ENCODE results near the gene WDR70.
"Not testable (repeated sequence)": the region's sequence is repeated elsewhere in the genome, so short reads cannot be mapped to it uniquely, and the experiment has no call there.

The WDR70 gene

GRCh38 chr5:37570597-37570996 is 191.5 kb downstream of the WDR70 start:
- TF ChIP-seq CTCF (IDR thresholded peaks at IDR 0.05; ENCODE audit: extremely low read depth, missing control alignments): no peak

GRCh38 chr5:37571985-37572384 is 192.9 kb downstream of the WDR70 start:
- TF ChIP-seq CTCF (IDR thresholded peaks at IDR 0.05; ENCODE audit: extremely low read depth, missing control alignments): no peak
- no peak for DNase-seq (ENCODE audit: low spot score)

More at GRCh38 chr5:37570597-37570996, 191.5 kb downstream of the WDR70 start:
- DNase-seq (ENCODE audit: low spot score): no peak

DNA sequence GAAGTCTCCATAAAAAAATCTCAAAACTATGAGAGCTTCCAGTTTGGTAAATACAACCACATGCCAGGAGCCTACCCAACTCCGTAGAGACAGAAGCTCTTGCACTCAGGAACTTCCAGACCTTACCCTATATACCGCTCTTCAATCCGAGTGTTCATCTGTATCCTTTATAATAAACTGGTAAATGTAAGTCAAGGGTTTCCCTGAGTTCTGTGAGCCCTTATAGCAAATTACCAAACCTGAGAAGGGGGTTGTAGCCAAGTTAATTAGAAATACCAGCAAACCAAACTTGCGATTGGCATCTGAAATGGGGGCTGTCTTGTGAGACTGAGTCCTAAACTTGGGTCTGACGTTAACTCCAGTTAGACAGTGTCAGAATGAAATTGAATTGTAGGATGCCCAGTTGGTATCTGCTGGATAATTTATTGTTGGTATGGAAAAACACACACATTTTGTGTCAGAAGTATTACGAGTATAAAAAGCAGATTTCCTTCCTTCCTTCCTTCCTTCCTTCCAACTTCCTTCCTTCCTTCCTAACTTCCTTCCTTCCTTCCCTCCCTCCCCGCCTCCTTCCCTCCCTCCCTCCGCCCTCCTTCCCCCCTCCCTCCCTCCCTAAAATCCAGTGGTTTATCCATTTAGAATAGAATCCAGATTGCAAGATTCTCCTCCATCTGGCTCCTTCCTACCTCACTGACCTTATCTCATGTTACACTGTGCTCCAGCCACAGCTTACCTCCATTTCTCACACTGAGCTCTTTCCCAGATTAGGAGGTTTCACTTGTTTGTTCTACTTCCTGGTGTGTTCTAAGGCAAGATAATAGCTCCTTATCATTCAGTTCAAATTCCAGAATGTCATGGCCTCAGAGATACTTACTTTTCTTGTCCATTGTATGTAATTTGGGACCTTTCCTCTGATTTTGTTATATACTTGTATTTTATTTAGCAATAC is 196.7 kb downstream of the WDR70 start:
- no peak for TF ChIP-seq CTCF (IDR thresholded peaks at IDR 0.05; ENCODE audit: extremely low read depth, missing control alignments)
- no peak for DNase-seq (ENCODE audit: low spot score)

DNA sequence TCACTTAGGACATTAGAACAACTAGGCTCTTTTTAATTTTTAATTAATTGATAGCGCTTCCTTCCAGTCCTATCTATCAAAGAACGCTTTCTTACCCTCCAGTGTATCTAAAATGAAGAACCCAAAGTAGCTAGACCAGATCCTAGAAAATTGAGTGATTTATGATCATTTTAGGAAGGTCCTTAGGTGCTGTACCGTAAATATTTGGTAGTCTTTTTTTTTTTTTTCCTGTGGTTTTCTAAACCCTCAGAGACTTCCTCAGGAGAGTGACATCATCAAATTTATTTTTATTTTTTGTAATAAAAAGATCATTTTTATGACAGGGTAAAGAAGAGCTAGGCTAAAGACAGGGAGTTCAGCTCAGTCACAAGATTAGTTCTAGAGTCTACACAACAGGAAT is 197.4 kb downstream of the WDR70 start:
- DNase-seq (ENCODE audit: low spot score): no peak

DNA sequence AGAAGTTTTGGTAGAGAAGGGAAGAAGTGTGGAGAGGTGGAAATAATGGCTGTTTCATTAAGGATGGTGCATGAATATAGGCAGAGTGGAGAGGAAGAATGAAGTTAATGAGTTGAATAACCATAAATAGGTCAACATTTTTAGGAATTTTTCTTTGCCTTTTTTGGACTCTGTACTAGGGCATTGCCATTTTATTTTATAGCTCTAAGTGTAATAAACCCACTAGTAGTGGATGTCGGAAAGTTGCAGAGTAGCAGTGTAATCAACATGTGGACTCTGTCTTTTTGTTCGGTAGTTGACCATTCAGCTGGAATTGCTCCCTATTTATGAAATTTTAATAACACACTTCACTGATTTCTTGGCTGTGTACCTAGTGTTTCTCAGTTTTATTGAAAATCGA is 199.1 kb downstream of the WDR70 start:
- DNase-seq (ENCODE audit: low spot score): no peak
- no peak for TF ChIP-seq CTCF (IDR thresholded peaks at IDR 0.05; ENCODE audit: extremely low read depth, missing control alignments)

More for the DNA sequence above, 197.4 kb downstream of the WDR70 start:
- TF ChIP-seq CTCF (IDR thresholded peaks at IDR 0.05; ENCODE audit: extremely low read depth, missing control alignments): no peak

DNA sequence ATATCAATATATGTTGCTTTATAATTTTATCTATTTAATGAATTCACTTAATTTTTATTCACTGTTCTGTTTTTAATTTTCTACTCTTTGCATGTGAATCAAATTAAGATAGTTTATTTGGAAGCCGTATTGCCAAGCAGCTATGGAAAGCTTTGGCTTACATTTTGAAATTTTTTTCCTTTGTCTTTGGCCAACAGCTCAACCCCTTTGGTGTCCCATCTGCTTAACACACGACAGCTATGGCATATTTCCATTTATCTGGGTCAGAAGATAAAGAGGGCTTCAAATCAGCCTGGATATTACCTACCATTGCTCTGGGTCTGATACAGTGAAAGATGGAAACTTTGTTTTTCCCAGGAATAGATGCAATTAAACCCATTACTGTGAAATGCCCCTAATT is 201.0 kb downstream of the WDR70 start:
- DNase-seq (ENCODE audit: low spot score): no peak
- no peak for TF ChIP-seq CTCF (IDR thresholded peaks at IDR 0.05; ENCODE audit: extremely low read depth, missing control alignments)

DNA sequence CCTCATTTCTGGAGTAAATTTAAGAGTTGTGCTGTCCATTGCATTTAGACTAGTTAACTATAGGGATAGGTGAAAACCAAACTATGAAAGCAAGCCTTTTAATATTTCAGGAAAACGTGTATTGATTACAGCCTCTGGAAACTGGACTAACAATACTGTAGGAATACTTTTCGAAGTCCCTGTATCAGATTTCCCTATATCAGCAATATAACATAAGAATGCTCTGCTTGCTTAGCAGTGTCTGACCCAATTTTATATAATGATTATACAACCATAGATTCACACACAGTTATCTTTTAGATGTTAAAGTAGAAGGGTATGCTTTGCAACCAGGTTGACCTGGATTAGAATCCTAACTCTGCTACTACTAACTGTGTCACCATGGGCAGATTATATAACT is 203.1 kb downstream of the WDR70 start:
- no peak for TF ChIP-seq CTCF (IDR thresholded peaks at IDR 0.05; ENCODE audit: extremely low read depth, missing control alignments)

GRCh38 chr5:37593292-37593691 is 214.2 kb downstream of the WDR70 start:
- not testable (repeated sequence) for DNase-seq (ENCODE audit: low spot score)

More for the DNA sequence above, 203.1 kb downstream of the WDR70 start:
- no peak for DNase-seq (ENCODE audit: low spot score)

- DNase-seq (ENCODE audit: low spot score): not testable (repeated sequence)
These were observed 215.7 kb downstream of the WDR70 start for GRCh38 chr5:37594864-37595263.
